Upper lobe of left lung (tissue), 6 donors: ENCODE data around the gene RBM4. TPM values are rescaled to one million over a fixed set of nuclear protein-coding genes. Genes with fewer than 3 reads are reported as not detected.

Source experiments
- ATAC-seq, 2 donors: fragments of 200-7000 bp; cut with Tn5 transposase; one replicate each; pipeline ENCODE4 v1.9.1; 2022; ENCODE audit warnings: mild to moderate bottlenecking in 2 of 2, moderate library complexity in 2 of 2; ENCODE audit not compliant: low FRiP score in 2 of 2
- DNase-seq, 2 donors: peaks; one replicate each; pipeline ENCODE4 v3.0.0-alpha.2; 2019 to 2020
- H3K27ac ChIP-seq, 4 donors: fragments of 200-600 bp; sonication (generic); one replicate each; pipeline ENCODE4 v1.5.1; 2016 to 2019
- H3K27me3 ChIP-seq, 4 donors: fragments of 200-600 bp; sonication (generic); one replicate each; pipeline ENCODE4 v1.5.1; 2017 to 2019
- H3K36me3 ChIP-seq, 4 donors: fragments of 200-600 bp; sonication (generic); one replicate each; pipeline ENCODE4 v1.5.1; 2016 to 2019
- H3K4me1 ChIP-seq, 4 donors: fragments of 200-600 bp; sonication (generic); one replicate each; pipeline ENCODE4 v1.5.1; 2018 to 2019
- H3K4me3 ChIP-seq, 4 donors: fragments of 200-600 bp; sonication (generic); one replicate each; pipeline ENCODE4 v1.5.1; 2017 to 2019; ENCODE audit warnings: mild to moderate bottlenecking in 2 of 4, moderate library complexity in 1 of 4
- H3K9me3 ChIP-seq, 4 donors: fragments of 200-600 bp; sonication (generic); one replicate each; pipeline ENCODE4 v1.5.1; 2018 to 2019
- EP300 ChIP-seq, 4 donors: sonication (generic); formaldehyde crosslinking; IDR thresholded peaks; one replicate each; pipeline ENCODE4 v1.5.1; 2017; ENCODE audit warnings: antibody characterized with exemption in 4 of 4, control low read depth in 2 of 4
- POLR2A ChIP-seq, 4 donors: fragments of 450-650 bp; IDR thresholded peaks; one replicate each; pipeline ENCODE4 v1.5.1; 2016 to 2017; ENCODE audit warnings: antibody characterized with exemption in 4 of 4, mild to moderate bottlenecking in 2 of 4
- POLR2AphosphoS5 ChIP-seq, 2 donors: sonication (generic); formaldehyde crosslinking; IDR thresholded peaks; one replicate each; pipeline ENCODE4 v1.5.1; 2017; ENCODE audit warnings: antibody characterized with exemption in 2 of 2
- WGBS, 2 donors: methylation state at CpG; one replicate each; pipeline ENCODE4 v1.1.5; 2017 to 2018; 5-methylcytosine and 5-hydroxymethylcytosine counted together
- total RNA-seq, 6 donors: library from RNA; depleted of rRNA in 4 of 6; stranded (reverse); fragments of >200 nt in 4 of 6; gene quantifications; one replicate each; pipeline versions ENCODE4 v1.1.0 to v1.2.1, GENCODE V29; 2016 to 2021
- TF ChIP-seq, protein P1 (sequence below), 6 experiments: fragments of 450-650 bp in 4 of 6; fragments of 200-600 bp in 2 of 6; sonication (generic) in 2 of 6; IDR thresholded peaks; one replicate each; pipeline ENCODE4 v1.5.1; 2016 to 2019; ENCODE audit warnings: antibody characterized with exemption in 6 of 6
- donor health status: DM: no; HTN: no; CAD: no; lungs with moderate emphysema.
- donor health status: DM: no; HTN: yes; CAD: no; lungs with severe emphysema.

The RBM4 gene
- total RNA-seq, 6 donors from 2014 or later: 62.4 to 103 (median 90.2) TPM

DNA sequence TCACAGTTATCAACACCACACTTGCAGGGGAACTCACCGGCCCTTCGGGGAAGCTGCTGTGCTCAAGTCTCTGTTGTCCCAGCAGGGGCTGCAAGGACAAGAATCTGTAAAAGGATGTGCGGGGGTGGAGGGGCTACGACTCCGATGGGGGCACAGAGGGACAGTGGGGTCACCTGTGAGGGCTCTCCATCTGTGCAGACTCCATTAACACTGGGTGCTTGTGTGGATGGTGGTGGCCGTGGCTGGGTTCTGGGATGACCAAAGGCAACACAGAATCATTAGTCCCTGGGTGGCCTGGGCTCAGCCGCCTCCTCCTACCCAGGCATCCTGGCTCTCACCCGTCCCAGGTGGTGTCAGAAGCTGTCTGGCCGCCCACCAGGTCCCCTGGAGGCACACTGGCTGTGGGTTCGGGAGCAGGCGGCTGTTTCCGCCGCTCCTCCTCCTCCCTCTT lies 49.4 kb downstream of the RBM4 start:
- 86 to 88% methylated on average over 11 to 13 of the region's 13 CpGs for WGBS, 2 donors
- Histone ChIP-seq H3K4me3 (no peak overlapping the region), H3K27me3 (no peaks in the 10 kb centered on the region), H3K9me3 (no peaks in the 10 kb centered on the region), H3K36me3 (no peaks in the 10 kb centered on the region), H3K4me1 (no peaks in the 10 kb centered on the region), H3K27ac (no peak overlapping the region)
- no peak for TF ChIP-seq POLR2AphosphoS5 (IDR thresholded peaks at IDR 0.05)
- TF ChIP-seq POLR2A (IDR thresholded peaks at IDR 0.05): no peak
- TF ChIP-seq, protein P1, sequence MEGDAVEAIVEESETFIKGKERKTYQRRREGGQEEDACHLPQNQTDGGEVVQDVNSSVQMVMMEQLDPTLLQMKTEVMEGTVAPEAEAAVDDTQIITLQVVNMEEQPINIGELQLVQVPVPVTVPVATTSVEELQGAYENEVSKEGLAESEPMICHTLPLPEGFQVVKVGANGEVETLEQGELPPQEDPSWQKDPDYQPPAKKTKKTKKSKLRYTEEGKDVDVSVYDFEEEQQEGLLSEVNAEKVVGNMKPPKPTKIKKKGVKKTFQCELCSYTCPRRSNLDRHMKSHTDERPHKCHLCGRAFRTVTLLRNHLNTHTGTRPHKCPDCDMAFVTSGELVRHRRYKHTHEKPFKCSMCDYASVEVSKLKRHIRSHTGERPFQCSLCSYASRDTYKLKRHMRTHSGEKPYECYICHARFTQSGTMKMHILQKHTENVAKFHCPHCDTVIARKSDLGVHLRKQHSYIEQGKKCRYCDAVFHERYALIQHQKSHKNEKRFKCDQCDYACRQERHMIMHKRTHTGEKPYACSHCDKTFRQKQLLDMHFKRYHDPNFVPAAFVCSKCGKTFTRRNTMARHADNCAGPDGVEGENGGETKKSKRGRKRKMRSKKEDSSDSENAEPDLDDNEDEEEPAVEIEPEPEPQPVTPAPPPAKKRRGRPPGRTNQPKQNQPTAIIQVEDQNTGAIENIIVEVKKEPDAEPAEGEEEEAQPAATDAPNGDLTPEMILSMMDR (IDR thresholded peaks at IDR 0.05): no peak
- TF ChIP-seq EP300 (IDR thresholded peaks at IDR 0.05): no peak
- ATAC-seq (no peak), DNase-seq (no peak)

DNA sequence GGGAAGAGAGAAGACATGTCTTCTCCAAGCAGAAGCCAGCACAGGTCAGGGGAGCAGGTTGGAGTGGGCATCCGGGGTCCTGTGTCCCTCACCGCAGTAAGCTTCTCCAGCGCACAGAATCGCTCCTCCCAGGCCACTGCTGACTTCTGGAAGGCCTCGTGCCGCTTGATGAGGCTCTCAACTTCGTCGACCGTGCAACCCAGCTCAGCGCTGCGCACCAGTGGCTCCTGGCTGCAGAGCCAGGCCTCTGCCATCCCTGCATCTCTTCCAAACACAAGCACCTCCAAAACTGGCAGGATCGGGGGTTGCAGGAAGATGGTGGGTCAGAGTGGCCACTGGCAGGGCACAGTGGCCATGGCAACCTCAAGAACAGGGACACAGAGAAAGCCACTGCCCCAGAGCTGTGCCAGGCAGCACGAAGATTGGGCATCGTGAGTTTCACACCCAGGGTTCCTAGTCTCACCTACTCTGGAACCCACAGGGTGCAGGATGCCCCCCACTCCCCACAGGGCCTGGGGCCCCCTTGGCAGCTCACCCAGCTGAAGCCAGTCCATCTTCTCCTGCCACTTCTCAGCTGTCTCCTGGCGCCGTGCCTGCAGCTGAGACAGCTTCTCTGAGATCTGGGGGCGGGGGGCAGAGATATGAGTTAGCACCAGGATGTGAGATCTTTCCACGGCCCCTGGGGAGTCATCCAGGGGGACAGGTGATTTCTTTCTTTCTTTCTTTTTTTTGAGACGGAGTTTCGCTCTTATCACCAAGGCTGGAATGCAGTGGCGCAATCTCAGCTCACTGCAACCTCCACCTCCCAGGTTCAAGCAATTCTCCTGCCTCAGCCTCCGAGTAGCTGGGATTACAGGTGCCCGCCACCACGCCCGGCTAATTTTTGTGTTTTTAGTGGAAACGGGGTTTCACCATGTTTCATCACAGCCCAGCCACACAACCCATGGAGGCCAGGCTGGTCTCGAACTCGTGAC lies 50.3 kb downstream of the RBM4 start:
- Histone ChIP-seq H3K4me1 (no peaks in the 10 kb centered on the region), H3K9me3 (no peaks in the 10 kb centered on the region), H3K27ac (no peak overlapping the region), H3K36me3 (no peaks in the 10 kb centered on the region), H3K4me3 (no peak overlapping the region), H3K27me3 (no peaks in the 10 kb centered on the region)
- 81 to 83% methylated on average over 18 to 28 of the region's 28 CpGs for WGBS, 2 donors
- TF ChIP-seq, protein P1 (IDR thresholded peaks at IDR 0.05): no peak
- TF ChIP-seq POLR2AphosphoS5 (IDR thresholded peaks at IDR 0.05) (no peak), POLR2A (IDR thresholded peaks at IDR 0.05) (no peak), EP300 (IDR thresholded peaks at IDR 0.05) (no peak)
- DNase-seq (peak in 1 of 2 donors; percentile 63), ATAC-seq (no peak)

DNA sequence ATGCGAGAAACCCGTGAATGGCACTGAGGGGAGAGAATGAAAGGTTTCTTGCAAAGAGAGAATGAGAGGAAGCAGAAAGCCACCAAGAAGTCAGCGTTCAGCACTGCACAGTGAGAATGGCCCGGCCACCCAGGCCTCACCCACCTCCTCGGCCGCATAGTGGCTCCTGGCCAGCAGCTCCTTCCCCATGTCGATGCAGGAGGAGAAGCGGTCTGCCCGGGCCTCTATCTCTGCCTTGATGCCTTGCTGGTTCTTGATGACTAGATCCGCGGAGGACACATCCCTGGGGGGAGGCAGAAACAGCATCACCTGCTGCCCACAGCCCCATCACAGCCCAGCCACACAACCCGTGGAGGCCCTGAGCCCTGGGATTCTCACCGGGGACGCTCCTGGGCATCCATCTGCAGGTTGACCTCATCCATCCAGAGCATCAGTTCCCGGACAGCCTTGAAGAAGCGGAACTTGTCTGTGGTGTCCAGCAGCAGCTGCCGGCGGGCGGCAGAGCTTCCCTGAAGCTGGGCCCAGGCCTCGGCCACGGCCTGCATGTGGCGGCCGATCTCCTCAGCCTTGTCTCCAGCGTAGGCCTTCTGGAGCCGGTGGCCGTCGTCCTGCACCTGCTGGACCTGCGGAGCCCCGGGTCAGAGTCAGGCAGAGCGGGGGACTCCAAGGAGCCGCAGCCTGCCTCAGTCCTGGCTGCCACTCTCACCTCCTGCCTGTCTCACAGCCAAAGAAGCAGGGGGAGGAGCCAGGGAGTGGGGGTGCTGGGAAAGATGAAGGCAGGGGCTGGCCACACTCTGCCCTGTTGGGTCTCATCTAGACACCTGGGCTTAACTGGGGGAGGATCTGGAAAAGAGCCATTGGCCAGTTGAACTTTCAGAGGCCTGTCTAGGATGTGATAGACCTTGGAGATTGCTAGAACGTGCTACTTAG lies 51.4 kb downstream of the RBM4 start:
- Histone ChIP-seq H3K36me3 (no peaks in the 10 kb centered on the region), H3K27ac (no peak overlapping the region), H3K4me1 (no peaks in the 10 kb centered on the region), H3K4me3 (no peak overlapping the region), H3K27me3 (no peaks in the 10 kb centered on the region), H3K9me3 (no peaks in the 10 kb centered on the region)
- no peak for ATAC-seq
- DNase-seq: peak in 1 of 2 donors; percentile 73
- TF ChIP-seq POLR2AphosphoS5 (IDR thresholded peaks at IDR 0.05) (no peak), EP300 (IDR thresholded peaks at IDR 0.05) (no peak), POLR2A (IDR thresholded peaks at IDR 0.05) (no peak)
- TF ChIP-seq, protein P1 (IDR thresholded peaks at IDR 0.05): no peak
- 87 to 94% methylated on average over 10 to 32 of the region's 32 CpGs for WGBS, 2 donors

- Histone ChIP-seq H3K4me1 (no peaks in the 10 kb centered on the region), H3K4me3 (no peak overlapping the region), H3K9me3 (no peaks in the 10 kb centered on the region), H3K27me3 (no peaks in the 10 kb centered on the region), H3K27ac (no peak overlapping the region), H3K36me3 (no peaks in the 10 kb centered on the region)
- no peak for TF ChIP-seq POLR2A (IDR thresholded peaks at IDR 0.05)
- TF ChIP-seq POLR2AphosphoS5 (IDR thresholded peaks at IDR 0.05): no peak
- TF ChIP-seq, protein P1 (IDR thresholded peaks at IDR 0.05): no peak
- TF ChIP-seq EP300 (IDR thresholded peaks at IDR 0.05): no peak
- ATAC-seq: no peak
- WGBS, 2 donors: 95 to 98% methylated on average over 17 to 38 of the region's 38 CpGs
- peak in 1 of 2 donors; percentile 75 for DNase-seq
Observed at GRCh38 chr11:66691311-66691980, 52.9 kb downstream of the RBM4 start.
